ENCODE results near the gene GFRA4. TPM values are rescaled to one million over a fixed set of nuclear protein-coding genes. Genes with fewer than 3 reads are reported as not detected.

The GFRA4 gene
- total and polyA plus RNA-seq, 2 donors (not counting 3 experiments of a cell fraction or from before 2014, with no cell fraction given): not detected

DNA sequence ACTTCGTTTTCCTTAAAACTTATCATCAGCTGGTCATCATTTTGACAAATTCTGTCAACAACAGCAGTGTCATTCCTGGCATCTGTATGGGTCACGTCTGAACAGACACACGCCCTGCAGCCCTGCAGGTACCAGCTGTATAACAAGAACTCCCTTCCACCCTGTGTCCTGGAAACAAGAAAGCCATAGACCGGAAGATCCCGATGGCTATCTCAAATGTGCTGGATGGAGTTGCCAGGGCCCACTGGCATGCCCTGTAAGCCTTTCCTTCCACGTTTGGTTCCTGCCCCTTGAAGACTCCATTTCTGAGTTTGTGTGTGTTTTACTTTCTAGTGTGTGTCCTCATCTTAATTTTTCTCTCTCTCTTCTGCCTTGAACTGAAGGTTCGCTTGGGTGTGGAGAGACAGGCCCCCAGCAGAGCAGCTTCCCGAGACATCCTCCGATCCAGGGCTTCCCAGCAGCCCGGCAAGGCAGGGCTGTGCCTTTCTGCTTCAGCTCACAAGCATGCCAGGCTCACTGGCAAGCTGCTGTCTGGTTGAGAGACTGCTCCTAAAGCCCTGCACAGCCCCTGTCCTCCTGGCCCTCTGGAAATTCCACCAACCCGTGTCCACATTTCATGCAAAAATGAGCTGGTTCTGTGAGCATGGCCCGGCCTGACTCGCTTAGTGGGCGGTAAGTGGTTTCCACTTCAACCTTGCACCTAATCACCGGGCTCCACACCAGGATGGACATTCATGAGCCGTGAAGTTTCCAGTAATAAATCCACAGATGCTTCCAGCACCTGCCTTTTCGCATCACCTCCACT is 8.7 kb downstream of the GFRA4 start:
- TF ChIP-seq JUN (IDR thresholded peaks at IDR 0.05; ENCODE audit: borderline replicate concordance, insufficient read depth, insufficient read length, low read depth) (no peak), POLR2A (IDR thresholded peaks at IDR 0.05; ENCODE audit: low read depth, low read length) (no peak), MYC (IDR thresholded peaks at IDR 0.05; ENCODE audit: low read depth, low read length) (no peak), GATA2 (IDR thresholded peaks at IDR 0.05; ENCODE audit: insufficient read depth, insufficient read length, low read depth, low read length) (no peak), FOS (IDR thresholded peaks at IDR 0.05; ENCODE audit: borderline replicate concordance, insufficient read depth, low read length) (no peak), EZH2 (IDR thresholded peaks at IDR 0.05; ENCODE audit: borderline replicate concordance, low read depth, low read length, severe bottlenecking) (no peak), POLR2AphosphoS5 (IDR thresholded peaks at IDR 0.05; ENCODE audit: insufficient read depth, low read depth, low read length) (no peak)
- TF ChIP-seq, protein P1, sequence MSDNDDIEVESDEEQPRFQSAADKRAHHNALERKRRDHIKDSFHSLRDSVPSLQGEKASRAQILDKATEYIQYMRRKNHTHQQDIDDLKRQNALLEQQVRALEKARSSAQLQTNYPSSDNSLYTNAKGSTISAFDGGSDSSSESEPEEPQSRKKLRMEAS (IDR thresholded peaks at IDR 0.05; ENCODE audit: insufficient read depth, insufficient read length): no peak
- TF ChIP-seq, protein P2, sequence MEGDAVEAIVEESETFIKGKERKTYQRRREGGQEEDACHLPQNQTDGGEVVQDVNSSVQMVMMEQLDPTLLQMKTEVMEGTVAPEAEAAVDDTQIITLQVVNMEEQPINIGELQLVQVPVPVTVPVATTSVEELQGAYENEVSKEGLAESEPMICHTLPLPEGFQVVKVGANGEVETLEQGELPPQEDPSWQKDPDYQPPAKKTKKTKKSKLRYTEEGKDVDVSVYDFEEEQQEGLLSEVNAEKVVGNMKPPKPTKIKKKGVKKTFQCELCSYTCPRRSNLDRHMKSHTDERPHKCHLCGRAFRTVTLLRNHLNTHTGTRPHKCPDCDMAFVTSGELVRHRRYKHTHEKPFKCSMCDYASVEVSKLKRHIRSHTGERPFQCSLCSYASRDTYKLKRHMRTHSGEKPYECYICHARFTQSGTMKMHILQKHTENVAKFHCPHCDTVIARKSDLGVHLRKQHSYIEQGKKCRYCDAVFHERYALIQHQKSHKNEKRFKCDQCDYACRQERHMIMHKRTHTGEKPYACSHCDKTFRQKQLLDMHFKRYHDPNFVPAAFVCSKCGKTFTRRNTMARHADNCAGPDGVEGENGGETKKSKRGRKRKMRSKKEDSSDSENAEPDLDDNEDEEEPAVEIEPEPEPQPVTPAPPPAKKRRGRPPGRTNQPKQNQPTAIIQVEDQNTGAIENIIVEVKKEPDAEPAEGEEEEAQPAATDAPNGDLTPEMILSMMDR (IDR thresholded peaks at IDR 0.05; ENCODE audit: extremely low read depth in 1 of 2, insufficient read depth in 1 of 2, low read depth in 1 of 2, low read length in 2 of 2): no peak
- Histone ChIP-seq H3K4me2 (ENCODE audit: insufficient read depth, low read length) (no peak overlapping the region), H3K9me3 (replicated peaks; ENCODE audit: control insufficient read depth, insufficient read depth, low read length) (no peaks in the 10 kb centered on the region), H3K79me2 (ENCODE audit: control insufficient read depth, insufficient read depth, low read length) (no peaks in the 10 kb centered on the region), H3K9ac (replicated peaks; ENCODE audit: extremely low read depth, insufficient read depth, low read length) (no peak overlapping the region), H3K9me1 (replicated peaks; ENCODE audit: control insufficient read depth, extremely low read depth, insufficient read depth, low read length) (no peaks in the 10 kb centered on the region), H3K4me1 (ENCODE audit: control insufficient read depth, extremely low read depth, insufficient read depth, low read length) (no peaks in the 10 kb centered on the region), H4K20me1 (replicated peaks; ENCODE audit: control insufficient read depth, extremely low read depth, insufficient read depth, low read length) (no peaks in the 10 kb centered on the region), H3K27ac (ENCODE audit: insufficient read depth, low read depth, low read length) (no peak overlapping the region), H3K36me3 (ENCODE audit: control insufficient read depth in 2 of 2, extremely low read depth in 1 of 2, insufficient read depth in 2 of 2, low read length in 2 of 2) (no peaks in the 10 kb centered on the region), H3K27me3 (ENCODE audit: control insufficient read depth in 2 of 2, insufficient read depth in 2 of 2, low read length in 2 of 2) (peaks cover 2 to 5% of the 10 kb centered on the region in 2 experiments), H2AFZ (ENCODE audit: low read depth, low read length) (no peak overlapping the region), H3K4me3 (replicated peaks in 1 of 3; ENCODE audit: insufficient read depth in 1 of 3, low read depth in 1 of 3, low read length in 3 of 3) (no peak overlapping the region)
- intact Hi-C loops (cut with micrococcal nuclease) (no loop called here), dilution Hi-C loops (cut with MboI; ENCODE audit: extremely low pct_ligation_motif_present, low sequenced_read_pairs) (no loop called here)
- CTCF ChIA-PET: interaction anchor here (2.0 kb wide), 1 partner anchor 22 kb away, joined by 6 read pairs; no protein-coding TSS in a partner anchor
- DNase-seq (ENCODE audit: low read depth, low spot score) (no peak), FAIRE-seq (no peak)
- POLR2A ChIA-PET: no interaction called here
- BruUV-seq (replicated peaks): no TSS peak

Data from endothelial cell of umbilical vein (primary cell).